RPMI7951 (cell line): ENCODE measurements around the gene KCNC4. TPM values are rescaled to one million over a fixed set of nuclear protein-coding genes. Genes with fewer than 3 reads are reported as not detected.
A peak's percentile ranks its signal among the peaks of the same experiment; 100 is the strongest.

ENCODE experiments used
- DNase-seq: peaks from one replicate; pipeline ENCODE4 v3.0.0-alpha.2; 2012; ENCODE audit warnings: low read depth
- total RNA-seq: library from RNA; depleted of rRNA; stranded (reverse); fragments of >200 nt; shearing (Covaris generic); gene quantifications from 2 replicates; pipeline ENCODE4 v1.2.3, GENCODE V29; 2014; rRNA removed

KCNC4 gene
- total RNA-seq, 1 experiment from 2014 or later = 0.84 TPM

- DNase-seq = no peak
Observed at GRCh38 chr1:110253213-110253612, 43.1 kb downstream of the KCNC4 start.

DNA sequence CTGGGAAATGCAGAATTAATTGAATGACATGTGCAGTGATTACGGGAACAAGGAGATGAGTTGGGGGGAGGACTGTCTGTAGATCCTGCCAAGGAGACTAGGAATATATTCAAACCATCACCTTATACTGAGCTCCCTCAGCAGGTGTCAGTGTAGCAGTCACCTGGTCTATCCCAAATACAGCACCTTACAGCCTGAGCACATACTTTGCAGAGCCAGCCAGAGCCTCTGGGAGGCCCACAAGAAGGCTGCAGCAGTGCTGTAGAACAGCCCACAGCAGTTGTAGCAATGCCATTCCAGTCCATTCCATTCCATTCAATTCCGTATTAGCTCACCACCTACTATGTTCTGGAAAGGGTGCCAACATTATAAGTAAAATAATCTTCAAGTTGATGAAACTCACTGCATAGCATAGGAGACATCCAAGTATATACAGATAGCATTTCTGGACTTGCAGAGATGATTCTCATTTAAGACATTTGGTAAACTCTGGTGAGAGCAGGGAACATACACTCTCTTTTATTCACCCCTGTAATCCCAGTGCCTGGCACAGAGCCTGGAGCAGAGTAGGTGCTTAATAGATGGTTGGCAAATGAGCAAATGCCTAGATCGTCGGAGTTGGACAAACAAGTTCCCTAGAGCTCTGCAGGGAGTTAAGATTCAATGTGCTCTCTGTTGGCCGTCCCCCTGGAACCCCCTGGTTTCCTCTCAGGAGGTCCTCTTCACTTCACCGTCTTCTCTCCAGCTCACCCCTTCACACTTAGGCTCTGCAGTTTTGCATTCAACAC, 44.7 kb downstream of the KCNC4 start:
- no peak for DNase-seq

DNA sequence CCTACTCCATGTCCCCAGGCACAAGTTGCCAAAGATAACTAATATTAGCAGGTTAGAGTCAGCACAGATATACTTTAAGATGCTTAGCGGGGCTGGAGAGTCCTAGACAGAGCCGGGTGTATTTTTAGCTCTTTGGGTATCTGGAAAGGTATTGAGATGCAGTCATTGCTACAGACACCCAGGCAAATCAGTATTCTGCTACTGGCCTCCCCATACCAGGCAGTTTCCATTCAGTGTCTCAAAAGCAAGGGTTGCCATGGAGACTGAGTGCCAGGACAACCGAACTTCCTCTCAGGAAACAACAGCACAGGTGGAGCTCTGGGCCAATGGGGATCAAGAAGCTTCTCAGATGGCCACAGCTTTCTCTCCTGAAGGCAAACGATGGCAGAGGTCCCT, 45.3 kb downstream of the KCNC4 start:
- no peak for DNase-seq

DNA sequence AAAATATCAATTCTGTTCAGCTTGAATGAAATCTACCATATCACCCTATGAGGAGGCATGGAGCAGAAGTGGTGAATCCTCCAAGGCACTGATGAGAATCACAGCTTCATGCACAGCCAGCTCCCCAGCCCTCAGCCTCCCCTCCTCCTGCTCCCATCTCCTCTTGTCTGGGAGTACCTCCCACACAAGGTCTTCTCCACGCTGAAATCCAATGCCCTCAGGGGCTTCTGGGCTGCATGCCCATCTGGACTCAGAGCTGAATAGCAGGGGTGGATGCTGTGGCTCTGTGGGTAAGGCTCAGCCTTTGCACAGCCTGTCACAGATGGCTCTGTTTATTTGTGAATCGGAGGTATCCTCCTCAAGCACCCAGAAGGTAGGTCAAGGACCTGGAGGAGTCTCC, 48.6 kb downstream of the KCNC4 start:
- DNase-seq = peak; percentile 87

GRCh38 chr1:110259770-110260169, 49.7 kb downstream of the KCNC4 start:
- no peak for DNase-seq

Other genes starting within 250 kb of the KCNC4 start
- gene AHCYL1, start 225.5 kb upstream of the KCNC4 start, total RNA-seq = 43.1 and 47.5 TPM in 2 replicates
- 25.7 and 27.6 TPM in 2 replicates for gene STRIP1, start 175.7 kb upstream of the KCNC4 start, total RNA-seq
- gene ALX3, start 139.6 kb upstream of the KCNC4 start, total RNA-seq = not detected in 2 replicates
- gene UBL4B, start 97.9 kb upstream of the KCNC4 start, total RNA-seq = 0.24 TPM in 1 of 2 replicates, not detected in the other
- gene SLC6A17, start 59.8 kb upstream of the KCNC4 start, total RNA-seq = 1.2 and 1.8 TPM in 2 replicates
- 22.0 and 22.6 TPM in 2 replicates for gene RBM15, start 129.1 kb downstream of the KCNC4 start, total RNA-seq
- gene SLC16A4, start 180.7 kb downstream of the KCNC4 start, total RNA-seq = 16.3 and 18.5 TPM in 2 replicates
- 163 and 193 TPM in 2 replicates for gene LAMTOR5, start 197.4 kb downstream of the KCNC4 start, total RNA-seq
- 0.24 and 0.39 TPM in 2 replicates for gene PROK1, start 240.8 kb downstream of the KCNC4 start, total RNA-seq